ENCODE results near the gene BMAL1.
A peak's percentile ranks its signal among the peaks of the same experiment; 100 is the strongest.

BMAL1 gene

DNA sequence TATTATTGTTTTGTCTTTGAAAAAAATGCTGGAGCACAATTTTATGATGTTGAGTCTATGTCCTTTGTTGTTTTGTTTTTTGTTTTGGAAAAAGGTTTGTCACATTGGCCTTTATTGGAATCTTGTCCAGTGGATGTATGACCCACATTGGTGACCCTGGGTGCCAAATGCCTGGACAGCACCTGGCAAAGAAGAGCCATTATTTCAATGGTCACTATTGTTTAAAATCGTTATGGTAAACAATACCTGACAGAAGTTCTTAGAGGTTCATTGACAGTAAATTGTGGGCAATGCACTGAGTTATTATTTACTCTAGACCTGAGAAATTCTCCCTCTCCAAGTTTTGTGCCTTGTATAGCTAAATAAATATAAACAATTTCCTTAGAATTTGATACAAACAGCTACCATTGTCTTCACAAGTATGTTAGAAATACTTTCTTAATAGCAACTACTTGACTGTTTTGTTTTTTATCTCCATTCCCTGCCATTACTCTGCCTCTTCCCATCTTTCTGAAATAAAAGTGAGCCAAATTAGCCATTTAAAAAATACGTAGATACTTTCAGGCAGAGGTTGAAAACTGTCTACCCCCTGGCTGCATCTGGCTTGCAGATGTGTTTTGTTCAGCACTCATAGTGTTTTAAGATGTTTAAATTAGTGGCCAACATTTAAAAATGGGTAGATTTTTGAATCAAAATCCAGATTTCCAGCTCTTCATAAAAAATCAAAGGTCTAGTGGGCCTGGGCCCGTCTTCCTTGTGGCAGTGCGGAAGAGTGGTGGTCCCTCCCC is 39.9 kb downstream of the BMAL1 start:
- no peak for DNase-seq (ENCODE audit: low spot score)

DNA sequence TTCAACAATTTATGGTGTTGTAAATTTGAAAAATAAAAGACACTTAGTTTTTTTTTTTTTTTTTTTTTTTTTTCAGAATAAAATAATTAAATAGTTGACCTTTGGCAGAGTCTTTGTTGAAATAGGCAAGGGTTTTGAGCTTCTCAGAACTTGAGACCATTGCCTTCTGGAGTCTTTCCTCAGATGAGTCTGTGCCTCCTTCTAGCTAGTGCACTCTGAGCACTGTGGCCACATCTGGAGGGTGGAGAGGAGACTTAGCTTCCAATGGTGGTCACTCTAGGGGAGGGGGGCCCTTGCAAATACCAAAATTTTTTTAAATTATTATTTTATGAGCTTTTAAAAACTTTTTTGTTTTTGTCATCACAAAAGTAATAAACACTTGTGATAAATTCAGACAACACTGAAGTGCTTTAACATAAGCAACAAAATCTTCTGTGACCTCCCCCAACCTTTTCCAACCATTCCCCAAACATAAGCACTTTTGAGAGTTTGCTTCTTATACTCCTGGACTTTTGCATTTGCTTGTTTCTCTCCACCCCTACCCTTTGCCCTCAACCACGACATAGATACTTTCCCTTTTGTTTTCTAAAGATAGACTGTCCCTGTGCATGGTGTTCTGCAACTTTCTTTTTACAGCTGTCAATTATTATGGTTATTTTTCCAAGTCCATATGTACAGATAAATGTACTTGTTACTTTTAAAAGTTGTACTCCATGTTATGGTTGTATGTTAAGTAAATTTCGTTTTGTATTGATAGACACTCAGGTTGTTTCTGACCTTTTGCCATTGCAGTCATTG is 41.1 kb downstream of the BMAL1 start:
- no peak for DNase-seq (ENCODE audit: low spot score)

DNA sequence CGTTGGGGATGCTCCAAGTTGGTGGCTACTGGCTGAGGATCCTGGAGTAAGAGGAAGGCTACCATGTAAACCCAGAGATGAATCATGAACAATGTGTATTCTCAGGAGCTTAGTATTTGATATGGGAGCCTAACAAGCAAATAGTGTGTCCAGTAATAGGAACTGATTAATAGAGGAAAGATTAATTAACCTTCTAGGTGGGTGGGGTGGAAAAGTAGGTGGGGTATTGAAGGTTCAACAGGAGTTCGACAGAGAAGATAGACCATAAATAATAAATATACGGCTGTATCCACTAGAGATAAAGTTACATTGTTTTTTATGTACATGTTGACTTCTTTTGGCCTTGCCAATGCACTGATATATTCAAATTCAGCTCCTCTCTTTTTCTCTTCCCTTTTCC is 43.1 kb downstream of the BMAL1 start:
- DNase-seq (ENCODE audit: low spot score) = no peak

DNA sequence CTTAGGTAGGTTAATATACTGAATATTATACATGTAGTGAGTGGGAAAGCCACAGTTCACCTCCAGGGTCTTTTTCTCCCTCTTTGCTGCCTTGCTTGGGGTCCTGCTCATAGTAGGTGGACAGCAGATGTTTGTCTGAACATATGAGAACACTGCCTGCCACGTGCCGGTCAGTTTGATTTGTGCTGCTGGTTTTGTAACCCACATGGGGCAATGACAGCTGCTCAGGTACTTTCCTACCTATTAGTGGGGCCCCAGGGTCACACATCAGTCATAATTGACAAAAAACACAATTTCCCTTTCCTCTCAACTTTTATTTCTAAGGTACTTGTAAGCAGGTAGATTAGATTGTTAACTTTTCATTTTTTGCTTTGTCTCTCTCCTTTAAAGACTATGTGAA is 43.8 kb downstream of the BMAL1 start:
- DNase-seq (ENCODE audit: low spot score) = no peak

DNA sequence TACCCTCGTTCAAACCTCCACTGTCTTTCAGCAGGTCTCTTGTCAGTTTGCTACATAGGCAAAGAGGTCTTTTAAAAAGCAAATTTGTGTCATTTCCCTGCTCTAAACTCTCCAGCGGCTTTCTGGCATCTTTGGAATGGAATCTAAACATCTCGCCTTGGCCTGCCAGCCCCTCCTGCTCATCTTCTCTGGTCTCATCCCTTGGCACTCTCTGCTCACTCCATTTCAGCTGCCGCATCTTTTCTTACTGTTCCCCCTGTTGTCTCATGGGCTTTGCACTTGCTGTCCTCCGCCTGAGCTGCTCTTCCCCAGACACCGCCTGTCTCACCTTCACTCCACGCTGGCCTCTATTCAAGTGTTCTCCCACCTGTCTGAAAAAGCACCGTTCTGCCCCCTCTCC is 46.6 kb downstream of the BMAL1 start:
- DNase-seq (ENCODE audit: low spot score) = no peak

DNA sequence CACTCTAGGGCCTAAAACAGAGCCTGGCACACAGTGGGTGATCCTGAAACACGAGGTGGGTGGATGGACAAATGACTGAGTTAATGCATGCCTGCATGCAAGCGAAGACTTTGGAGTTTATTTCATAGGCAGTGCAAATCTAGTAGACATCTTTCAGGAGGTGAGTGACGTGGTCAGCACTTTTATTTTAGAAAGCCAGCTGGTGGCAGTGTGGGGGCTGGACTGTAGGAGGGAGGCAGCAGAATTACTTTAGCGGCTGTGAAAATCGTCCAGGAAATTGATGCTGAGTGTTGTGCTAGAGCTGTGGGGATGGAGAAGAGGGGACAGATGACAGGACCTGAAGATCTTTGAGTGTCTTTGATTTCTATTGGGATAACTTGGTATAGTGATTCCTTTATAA is 47.1 kb downstream of the BMAL1 start:
- no peak for DNase-seq (ENCODE audit: low spot score)

DNA sequence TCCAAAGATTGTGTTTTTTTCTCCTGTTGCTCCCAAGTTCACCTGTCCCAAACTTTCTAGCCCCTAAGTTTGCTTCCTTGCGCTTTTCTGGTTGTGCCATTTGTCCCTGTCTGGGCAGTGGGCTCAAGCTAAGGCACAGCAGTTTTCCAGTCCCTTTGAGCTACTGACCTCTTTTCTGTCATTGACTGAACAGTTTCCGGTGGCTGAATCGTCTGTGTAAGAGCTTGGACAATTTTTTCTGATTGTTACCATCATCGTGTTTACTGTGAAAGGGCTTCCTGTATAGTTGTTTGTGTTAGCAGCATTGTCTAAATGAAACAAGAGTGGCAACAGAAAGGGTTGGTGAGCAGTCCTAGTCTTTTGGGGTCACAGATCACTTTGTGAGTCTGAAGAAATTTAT is 49.8 kb downstream of the BMAL1 start:
- no peak for DNase-seq (ENCODE audit: low spot score)

DNA sequence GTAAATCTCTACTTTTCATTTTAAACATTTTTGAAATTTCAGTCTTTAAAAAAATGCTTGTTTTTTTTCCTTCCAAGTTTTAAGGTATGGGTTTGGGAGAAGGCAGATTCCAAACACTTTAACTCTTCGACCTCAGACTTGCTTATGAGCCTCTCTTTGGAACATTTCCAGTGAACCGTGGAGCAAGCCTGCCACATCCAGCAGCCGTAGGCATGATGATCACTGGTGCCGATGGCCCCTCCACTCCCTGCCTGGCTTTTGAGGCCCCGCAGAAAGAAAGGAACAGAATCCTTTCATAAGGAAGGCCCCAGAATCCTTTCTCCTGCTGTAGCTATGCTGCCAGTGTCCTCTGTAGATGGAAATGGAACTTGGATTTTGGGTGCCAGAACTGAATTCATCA is 50.7 kb downstream of the BMAL1 start:
- DNase-seq (ENCODE audit: low spot score) = no peak

DNA sequence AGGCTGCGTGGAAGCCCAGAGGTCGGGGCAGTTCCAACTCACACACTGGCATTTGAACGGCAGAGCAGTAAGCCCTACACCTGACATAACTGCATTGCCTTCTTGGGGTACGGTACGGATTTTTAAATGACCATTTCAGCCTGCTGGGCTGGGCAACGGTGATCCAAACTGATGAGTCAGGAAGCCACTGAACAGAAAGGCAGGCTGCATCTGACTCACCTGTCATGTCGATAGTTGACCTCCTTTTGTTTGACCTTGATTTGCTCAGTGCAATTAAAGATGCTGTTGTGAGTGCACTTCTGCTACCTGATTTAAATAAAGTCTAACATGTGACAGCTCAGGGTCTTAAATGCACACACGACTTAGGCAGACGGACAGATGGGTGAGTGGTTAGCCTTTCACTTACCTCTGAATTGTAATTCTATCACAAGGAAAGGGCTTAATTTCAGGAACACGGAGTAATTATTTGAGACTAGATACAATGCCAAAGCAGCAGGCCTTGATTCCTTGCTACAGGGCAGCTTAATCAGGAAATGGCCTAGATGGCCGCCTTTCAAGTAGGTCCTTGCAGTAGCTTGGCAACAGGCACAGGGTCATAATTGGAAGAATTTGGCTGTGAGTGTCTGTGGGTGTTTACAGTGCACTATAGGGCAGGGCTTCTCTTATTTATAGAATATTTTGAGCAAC is 52.2 kb downstream of the BMAL1 start:
- peak; percentile 22 for DNase-seq (ENCODE audit: low spot score)

DNA sequence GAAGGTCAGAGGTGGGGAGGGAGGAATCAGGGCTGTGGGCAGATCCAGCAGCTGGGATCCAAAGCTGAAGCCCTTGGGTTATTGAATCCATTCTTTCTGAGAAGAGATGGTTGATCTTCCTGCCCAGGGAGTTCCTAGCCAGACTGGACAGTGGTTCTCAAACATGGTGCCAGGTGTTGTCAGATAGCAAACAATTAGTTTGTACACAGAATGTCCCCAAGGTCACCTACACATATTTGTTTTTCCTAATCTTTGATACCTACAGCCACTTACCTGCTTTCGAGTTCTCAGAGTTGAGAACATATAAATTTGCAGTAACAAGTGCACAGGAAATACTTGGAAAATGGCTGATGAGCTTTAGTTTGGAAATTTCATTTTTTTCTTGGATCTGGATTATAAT is 54.5 kb downstream of the BMAL1 start:
- no peak for DNase-seq (ENCODE audit: low spot score)

DNA sequence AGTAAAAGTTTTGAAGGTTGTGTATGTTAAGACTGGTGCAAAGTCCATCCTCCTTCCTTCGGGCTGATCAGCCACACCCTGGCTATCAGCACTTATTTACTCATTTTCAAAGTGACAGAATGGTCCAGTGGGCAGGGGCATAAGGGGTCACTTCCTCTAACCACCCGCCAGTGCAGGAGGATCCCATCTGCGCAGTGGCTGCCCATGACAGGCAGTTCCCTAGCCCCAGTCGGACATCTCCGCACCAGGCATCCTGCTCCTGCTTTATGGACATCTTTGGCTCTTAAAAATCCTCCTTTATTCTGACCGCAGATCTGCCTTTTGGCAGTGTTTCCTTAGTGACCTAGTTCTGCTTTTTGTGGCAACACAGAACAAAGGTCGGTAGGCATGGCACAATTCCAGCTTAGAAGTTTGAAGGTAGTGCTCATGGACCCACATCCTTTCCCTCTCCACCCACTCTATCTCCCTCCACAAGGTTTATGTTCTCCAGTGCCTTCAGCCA is 55.9 kb downstream of the BMAL1 start:
- no peak for DNase-seq (ENCODE audit: low spot score)

DNA sequence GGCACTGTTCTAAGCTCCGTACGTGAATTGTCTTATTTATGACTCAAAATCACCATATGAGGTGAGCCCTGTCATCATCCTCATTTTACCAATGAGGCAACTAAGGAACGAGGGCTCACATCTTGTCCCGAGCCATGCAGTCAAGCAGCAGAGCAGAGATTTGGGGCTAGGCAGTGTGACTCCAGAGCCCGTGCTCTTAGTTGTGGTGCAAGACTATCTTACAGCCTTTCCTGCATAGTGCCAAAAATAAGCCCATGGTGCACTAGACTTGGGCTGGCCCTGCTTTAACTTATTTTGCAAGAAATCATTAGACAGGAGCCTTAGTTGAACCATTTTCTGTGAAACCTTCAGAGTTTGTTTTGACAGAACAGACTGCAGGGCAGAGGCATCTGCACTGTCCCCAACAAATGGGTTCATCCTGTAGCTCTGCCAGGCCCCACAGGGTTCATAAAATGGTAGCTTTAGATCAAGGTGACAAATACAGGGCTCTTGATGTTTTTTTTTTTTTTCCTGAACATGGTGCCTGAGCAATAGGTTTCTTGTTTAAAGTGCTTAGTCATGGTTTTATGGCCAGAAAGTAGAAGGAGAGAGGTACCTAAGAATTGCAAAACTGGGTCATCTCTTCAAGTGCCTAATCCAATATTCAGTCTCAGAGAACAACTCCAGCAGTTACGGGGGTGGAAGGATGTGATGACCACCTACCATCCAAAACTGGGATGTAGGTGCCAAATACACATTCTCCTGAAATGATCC is 56.6 kb downstream of the BMAL1 start:
- peak; percentile 18 for DNase-seq (ENCODE audit: low spot score)

DNA sequence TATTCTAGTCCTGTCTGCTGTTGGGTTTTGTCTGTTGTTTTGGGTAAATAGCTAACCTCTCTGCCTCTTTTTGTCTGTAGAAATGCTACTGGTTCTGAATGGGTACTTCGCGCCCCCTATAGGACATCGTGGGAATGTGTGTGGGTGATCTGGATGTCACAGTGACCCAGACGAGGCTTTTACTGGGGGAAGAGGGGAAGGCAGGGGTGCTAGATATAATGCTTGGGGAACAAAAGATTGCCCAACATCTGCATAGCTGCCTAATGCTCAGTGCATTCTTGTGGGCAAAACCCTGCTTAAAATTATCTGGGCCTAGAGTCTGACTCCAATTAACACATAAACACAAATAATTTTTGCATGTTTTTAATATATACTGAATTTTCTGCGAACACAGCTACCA is 57.7 kb downstream of the BMAL1 start:
- peak; percentile 80 for DNase-seq (ENCODE audit: low spot score)

DNA sequence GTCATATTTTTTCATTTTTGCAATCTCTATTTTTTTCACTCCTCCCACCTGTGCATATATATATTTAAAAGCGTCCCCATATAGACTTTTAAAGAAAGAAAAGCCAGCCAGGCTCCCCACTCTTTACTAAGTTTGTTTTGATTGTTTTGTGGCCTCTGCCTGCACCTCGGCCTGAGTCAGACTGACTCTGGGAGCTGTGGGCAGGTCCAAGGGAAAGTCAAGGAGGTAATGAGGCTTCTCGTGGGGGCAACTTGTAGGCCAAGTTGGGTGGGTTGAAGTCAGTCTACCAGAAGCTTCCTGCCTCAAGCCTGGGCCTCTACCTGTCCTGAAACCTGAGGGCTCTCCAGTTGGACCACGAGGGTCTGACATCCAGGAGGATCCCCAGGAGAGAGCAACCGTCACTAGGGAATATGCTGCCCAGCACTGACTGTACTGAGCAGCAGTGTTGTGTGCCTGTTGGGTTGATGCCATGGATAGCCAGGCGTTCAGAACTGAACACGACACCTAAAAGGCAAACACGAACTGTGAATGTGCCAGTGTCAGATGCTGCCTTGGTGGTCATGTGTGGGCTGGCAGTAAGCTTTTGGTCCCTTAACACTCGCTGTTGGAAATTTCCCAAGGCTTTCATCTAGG is 58.8 kb downstream of the BMAL1 start:
- no peak for DNase-seq (ENCODE audit: low spot score)

DNA sequence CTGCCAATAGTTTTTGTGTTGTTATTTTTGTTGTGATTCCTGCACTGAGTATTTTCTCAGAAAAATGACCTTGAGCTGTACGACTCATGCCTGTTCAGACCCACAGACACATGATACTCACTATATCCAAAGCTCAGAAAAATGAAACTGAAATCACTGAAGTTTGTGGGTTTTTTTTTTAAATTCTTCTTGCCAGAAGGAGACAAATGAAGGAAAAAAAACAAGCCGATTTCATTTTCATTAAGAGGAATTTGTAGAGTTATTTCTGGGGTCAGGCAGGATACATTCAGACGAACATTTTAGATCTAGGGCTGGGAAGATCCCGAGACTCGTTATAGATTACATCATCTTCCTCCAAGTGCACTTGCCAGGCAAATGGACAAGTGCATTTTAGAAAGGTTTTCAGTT is 60.4 kb downstream of the BMAL1 start:
- peak; percentile 45 for DNase-seq (ENCODE audit: low spot score)

DNA sequence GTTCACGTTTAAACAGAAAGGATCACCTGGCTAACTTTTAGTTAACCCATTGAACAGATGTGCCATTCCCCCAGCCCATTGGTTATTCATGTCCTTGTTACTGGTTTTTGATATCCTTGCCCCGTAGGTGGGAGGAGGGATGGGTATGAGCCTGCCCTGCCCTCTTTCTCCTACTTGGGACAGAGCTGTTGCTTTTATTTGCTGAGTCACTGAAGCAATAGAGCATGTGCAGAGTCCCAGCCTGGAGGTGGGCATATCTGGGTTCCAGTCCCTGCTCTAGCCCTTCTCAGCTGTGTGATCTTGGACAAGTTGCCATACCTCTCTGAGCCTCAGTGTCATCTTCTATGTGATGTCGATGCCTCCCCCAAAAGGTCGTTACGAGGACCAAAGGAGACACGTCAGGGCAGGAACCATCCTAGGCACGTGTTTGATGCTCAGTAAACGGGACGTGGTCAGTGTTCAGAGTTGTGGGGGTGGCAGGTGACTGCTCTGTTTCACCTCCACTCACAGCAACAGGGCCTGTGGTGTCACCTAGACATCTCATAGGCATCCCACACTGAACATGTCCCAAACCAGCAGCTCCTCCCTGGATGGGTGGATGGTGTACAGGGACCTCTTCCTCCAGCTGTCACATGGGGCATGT is 61.0 kb downstream of the BMAL1 start:
- peak; percentile 14 for DNase-seq (ENCODE audit: low spot score)

DNA sequence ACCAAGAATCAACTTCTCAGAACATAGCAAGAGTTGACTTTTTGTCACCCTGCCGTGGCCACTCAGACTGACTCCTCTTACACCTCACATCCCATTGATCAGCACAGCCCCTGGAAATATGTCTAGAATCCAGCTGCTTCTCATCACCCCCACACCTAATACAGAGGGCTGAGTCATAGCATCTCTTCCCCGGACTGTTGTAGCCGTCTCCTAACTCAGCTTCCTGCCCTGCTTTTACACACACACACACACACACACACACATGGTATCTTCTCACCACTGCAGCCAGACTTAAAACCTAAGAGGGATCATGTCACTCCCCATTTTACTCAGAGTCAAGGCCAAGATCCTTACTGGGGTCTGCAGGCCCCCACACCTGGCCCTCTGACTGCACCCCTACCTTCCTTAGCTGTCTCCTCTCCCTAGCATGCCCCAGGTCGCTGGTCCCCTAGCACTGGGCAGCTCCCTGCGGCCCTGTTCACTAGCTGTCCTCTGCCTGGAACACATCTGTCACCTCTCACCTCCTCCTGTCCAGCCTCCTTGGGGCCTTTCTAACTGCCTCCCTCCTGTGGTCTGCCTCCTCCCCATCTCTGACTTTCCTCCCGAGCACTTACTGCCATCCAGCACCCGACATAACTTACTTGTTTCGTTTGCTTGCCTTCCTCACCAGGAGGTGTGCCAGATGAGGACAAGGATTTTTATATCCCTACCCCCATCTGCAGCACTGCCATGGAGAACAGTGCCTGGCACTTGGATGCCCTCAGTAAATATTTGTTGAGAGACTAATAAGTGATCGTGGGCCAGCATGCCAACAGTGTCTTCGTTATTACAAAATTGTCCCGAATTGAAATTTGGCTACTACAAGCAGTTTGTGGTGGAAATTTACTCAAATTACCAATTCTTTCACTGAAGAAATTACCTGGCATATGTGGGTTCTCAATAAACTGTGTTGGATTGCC is 61.9 kb downstream of the BMAL1 start:
- peak; percentile 72 for DNase-seq (ENCODE audit: low spot score)

DNA sequence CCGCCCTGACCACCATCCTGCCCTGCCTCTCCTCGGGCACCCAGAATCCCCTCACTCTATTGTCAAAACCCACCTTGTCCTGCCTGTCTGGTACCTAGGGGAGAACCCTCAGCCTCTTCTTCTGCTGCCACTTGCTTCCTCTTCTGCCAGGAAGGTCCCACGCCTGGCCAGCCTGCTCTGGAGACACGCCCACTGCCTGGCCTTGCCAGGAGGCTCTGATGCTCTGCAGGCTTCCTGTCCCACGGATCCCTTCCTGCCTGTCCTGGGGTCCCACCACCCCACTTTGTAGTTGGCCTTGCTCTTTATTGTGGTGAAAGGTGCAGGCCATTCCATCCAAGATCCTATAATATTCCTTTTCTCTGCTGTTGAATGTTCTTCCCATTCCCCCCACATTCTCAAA is 63.4 kb downstream of the BMAL1 start:
- DNase-seq (ENCODE audit: low spot score) = no peak

DNA sequence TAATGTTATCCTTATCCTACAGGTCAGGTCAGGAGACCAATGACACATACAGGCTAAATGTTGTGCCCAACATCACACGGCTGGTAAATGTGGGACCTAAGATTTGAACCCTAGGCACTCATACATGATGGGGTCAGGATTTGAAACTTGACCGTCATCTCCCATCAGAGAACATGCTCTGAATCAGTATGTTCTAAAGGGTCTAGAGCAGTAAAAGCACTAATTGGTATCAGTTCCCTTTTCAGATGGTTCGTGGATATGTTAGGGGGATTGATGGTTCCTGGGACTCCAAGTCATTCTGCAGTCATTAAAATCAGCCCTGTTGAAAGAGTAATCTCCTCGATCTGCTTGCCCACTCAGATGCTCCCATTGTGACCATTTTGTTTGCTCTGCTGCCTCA is 65.5 kb downstream of the BMAL1 start:
- no peak for DNase-seq (ENCODE audit: low spot score)
